ENCODE measurements around the gene IGFN1. TPM values are rescaled to one million over a fixed set of nuclear protein-coding genes. Genes with fewer than 3 reads are reported as not detected.

IGFN1 gene
- total and polyA plus RNA-seq, 2 donors (not counting 3 experiments of a cell fraction or from before 2014, with no cell fraction given), result not detected

DNA sequence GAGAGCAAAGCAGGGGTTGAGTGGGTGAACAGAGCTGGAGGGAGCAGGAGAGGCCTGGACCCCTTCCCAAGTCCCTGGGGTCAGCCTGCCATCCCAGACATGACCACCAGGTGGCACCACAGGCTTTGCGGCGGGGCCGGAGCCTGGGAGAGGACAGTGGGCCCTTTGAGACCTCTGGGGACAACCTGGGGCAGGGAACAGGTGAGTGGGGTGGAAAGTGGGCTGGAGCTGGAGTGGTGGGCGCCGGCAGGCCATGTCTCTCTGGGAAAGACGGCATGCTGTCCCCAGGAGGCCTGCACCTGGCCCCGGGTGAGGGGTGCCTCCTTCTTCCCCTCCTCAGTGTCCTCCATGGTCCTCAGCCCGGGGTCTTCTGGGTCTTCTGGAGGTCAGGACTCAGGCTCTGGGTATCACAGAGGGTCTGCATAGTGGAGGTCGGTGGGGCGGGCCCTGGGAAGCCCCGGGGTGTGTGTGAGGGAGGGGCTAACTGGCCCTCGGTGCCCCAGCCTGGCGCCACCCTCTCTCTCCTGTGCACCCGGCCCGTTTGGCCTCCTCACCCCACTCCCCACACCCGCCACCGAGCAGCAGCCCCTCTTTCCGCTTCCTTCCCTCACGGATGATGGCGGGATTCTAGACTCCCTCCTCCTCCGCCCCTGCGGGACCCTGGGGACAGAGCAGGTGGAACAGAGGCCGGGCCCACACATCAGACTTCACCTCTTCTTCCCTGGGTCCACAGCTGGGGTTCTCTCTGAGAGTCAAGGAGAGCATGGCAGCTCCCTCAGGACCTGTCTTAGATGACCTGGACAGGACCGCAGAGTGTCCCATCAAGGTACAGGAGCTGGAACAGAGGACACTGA lies 64.2 kb downstream of the IGFN1 start:
- Histone ChIP-seq H4K20me1 (replicated peaks; ENCODE audit: control insufficient read depth, extremely low read depth, insufficient read depth, low read length) (no peaks in the 10 kb centered on the region), H3K4me3 (replicated peaks in 1 of 3; ENCODE audit: insufficient read depth in 1 of 3, low read depth in 1 of 3, low read length in 3 of 3) (no peak overlapping the region), H3K4me1 (ENCODE audit: control insufficient read depth, extremely low read depth, insufficient read depth, low read length) (no peaks in the 10 kb centered on the region), H3K9ac (replicated peaks; ENCODE audit: extremely low read depth, insufficient read depth, low read length) (no peak overlapping the region), H3K27me3 (ENCODE audit: control insufficient read depth in 2 of 2, insufficient read depth in 2 of 2, low read length in 2 of 2) (peaks cover 2 to 5% of the 10 kb centered on the region in 2 experiments), H3K9me1 (replicated peaks; ENCODE audit: control insufficient read depth, extremely low read depth, insufficient read depth, low read length) (no peaks in the 10 kb centered on the region), H3K36me3 (ENCODE audit: control insufficient read depth in 2 of 2, extremely low read depth in 1 of 2, insufficient read depth in 2 of 2, low read length in 2 of 2) (no peaks in the 10 kb centered on the region), H3K79me2 (ENCODE audit: control insufficient read depth, insufficient read depth, low read length) (no peaks in the 10 kb centered on the region), H2AFZ (ENCODE audit: low read depth, low read length) (no peak overlapping the region), H3K4me2 (ENCODE audit: insufficient read depth, low read length) (no peak overlapping the region), H3K27ac (ENCODE audit: insufficient read depth, low read depth, low read length) (no peak overlapping the region), H3K9me3 (replicated peaks; ENCODE audit: control insufficient read depth, insufficient read depth, low read length) (no peaks in the 10 kb centered on the region)
- CTCF ChIA-PET, result interaction anchor here (0.6 to 5.3 kb wide), 15 partner anchors 9 to 154 kb away, joined by 3 to 109 read pairs (median 4); partner anchors contain the start of gene PKP1
- BruUV-seq (replicated peaks), result no TSS peak
- intact Hi-C loops (cut with micrococcal nuclease) (loop anchor here (1.0 kb wide), 1 partner anchor 91 kb away; no protein-coding TSS in a partner anchor), dilution Hi-C loops (cut with MboI; ENCODE audit: extremely low pct_ligation_motif_present, low sequenced_read_pairs) (no loop called here)
- peak; percentile 33 for DNase-seq (ENCODE audit: low read depth, low spot score)
- FAIRE-seq, result peak; percentile 69
- TF ChIP-seq, protein P1, sequence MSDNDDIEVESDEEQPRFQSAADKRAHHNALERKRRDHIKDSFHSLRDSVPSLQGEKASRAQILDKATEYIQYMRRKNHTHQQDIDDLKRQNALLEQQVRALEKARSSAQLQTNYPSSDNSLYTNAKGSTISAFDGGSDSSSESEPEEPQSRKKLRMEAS (IDR thresholded peaks at IDR 0.05; ENCODE audit: insufficient read depth, insufficient read length), result no peak
- TF ChIP-seq, protein P2, sequence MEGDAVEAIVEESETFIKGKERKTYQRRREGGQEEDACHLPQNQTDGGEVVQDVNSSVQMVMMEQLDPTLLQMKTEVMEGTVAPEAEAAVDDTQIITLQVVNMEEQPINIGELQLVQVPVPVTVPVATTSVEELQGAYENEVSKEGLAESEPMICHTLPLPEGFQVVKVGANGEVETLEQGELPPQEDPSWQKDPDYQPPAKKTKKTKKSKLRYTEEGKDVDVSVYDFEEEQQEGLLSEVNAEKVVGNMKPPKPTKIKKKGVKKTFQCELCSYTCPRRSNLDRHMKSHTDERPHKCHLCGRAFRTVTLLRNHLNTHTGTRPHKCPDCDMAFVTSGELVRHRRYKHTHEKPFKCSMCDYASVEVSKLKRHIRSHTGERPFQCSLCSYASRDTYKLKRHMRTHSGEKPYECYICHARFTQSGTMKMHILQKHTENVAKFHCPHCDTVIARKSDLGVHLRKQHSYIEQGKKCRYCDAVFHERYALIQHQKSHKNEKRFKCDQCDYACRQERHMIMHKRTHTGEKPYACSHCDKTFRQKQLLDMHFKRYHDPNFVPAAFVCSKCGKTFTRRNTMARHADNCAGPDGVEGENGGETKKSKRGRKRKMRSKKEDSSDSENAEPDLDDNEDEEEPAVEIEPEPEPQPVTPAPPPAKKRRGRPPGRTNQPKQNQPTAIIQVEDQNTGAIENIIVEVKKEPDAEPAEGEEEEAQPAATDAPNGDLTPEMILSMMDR (IDR thresholded peaks at IDR 0.05; ENCODE audit: extremely low read depth in 1 of 2, insufficient read depth in 1 of 2, low read depth in 1 of 2, low read length in 2 of 2), result peak; percentile 90 to 97
- POLR2A ChIA-PET, result no interaction called here

Data from endothelial cell of umbilical vein (primary cell).